Measurements from ENCODE around the gene AKAP8.

Gene AKAP8

DNA sequence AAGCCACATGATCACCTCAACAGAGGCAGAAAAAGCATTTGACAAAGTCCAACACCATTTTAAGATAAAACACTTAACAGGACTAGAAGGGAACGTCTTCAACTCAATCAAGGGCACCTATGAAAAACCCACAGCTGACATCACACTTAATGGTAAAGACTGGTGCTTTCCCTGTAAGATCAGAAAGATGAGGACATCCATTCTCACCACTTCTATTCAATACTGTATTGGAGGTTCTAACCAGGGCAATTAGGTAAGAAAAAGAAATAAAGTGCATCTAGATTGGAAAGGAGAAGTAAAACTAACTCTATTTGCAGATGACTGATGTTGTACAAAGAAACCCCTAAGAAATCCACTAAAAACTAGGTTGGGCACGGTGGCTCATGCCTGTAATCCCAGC lies 11.2 kb upstream of the AKAP8 start:
- DNase-seq (ENCODE audit: low read depth, low spot score) = no peak
- H3K4me3 ChIP-seq (ENCODE audit: low read depth, low read length) = no peak overlapping the region
- in situ Hi-C loops (cut with HindIII; ENCODE audit: low sequenced_read_pairs) = no loop called here
- TF ChIP-seq, protein P1, sequence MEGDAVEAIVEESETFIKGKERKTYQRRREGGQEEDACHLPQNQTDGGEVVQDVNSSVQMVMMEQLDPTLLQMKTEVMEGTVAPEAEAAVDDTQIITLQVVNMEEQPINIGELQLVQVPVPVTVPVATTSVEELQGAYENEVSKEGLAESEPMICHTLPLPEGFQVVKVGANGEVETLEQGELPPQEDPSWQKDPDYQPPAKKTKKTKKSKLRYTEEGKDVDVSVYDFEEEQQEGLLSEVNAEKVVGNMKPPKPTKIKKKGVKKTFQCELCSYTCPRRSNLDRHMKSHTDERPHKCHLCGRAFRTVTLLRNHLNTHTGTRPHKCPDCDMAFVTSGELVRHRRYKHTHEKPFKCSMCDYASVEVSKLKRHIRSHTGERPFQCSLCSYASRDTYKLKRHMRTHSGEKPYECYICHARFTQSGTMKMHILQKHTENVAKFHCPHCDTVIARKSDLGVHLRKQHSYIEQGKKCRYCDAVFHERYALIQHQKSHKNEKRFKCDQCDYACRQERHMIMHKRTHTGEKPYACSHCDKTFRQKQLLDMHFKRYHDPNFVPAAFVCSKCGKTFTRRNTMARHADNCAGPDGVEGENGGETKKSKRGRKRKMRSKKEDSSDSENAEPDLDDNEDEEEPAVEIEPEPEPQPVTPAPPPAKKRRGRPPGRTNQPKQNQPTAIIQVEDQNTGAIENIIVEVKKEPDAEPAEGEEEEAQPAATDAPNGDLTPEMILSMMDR (IDR thresholded peaks at IDR 0.05; ENCODE audit: low read depth, low read length) = no peak

- no peak overlapping the region for H3K4me3 ChIP-seq (ENCODE audit: low read depth, low read length)
- TF ChIP-seq, protein P1 (IDR thresholded peaks at IDR 0.05; ENCODE audit: low read depth, low read length) = no peak
- in situ Hi-C loops (cut with HindIII; ENCODE audit: low sequenced_read_pairs) = no loop called here
- DNase-seq (ENCODE audit: low read depth, low spot score) = no peak
Measured at GRCh38 chr19:15381864-15382263, 2.3 kb upstream of the AKAP8 start.

DNA sequence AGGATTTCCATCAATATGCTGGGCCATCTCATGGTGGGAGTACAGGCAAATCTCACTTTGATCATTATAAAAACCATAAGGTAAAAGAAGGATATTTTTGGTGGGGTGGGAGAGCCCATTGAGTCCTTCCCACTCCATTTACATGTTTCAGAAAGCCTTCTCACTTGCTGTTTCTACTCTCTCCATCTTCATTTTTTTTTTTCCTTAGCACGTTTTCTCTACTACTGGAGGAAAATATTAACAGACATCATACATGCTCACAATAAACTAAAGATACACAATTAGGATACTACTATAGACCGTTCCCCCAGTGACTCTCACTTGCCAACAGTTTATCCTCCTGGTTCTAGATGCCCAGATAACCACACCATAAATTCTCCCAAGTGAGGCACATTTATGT lies 1.8 kb upstream of the AKAP8 start:
- H3K4me3 ChIP-seq (ENCODE audit: low read depth, low read length) = no peak overlapping the region
- TF ChIP-seq, protein P1 (IDR thresholded peaks at IDR 0.05; ENCODE audit: low read depth, low read length) = no peak
- in situ Hi-C loops (cut with HindIII; ENCODE audit: low sequenced_read_pairs) = no loop called here
- no peak for DNase-seq (ENCODE audit: low read depth, low spot score)

DNA sequence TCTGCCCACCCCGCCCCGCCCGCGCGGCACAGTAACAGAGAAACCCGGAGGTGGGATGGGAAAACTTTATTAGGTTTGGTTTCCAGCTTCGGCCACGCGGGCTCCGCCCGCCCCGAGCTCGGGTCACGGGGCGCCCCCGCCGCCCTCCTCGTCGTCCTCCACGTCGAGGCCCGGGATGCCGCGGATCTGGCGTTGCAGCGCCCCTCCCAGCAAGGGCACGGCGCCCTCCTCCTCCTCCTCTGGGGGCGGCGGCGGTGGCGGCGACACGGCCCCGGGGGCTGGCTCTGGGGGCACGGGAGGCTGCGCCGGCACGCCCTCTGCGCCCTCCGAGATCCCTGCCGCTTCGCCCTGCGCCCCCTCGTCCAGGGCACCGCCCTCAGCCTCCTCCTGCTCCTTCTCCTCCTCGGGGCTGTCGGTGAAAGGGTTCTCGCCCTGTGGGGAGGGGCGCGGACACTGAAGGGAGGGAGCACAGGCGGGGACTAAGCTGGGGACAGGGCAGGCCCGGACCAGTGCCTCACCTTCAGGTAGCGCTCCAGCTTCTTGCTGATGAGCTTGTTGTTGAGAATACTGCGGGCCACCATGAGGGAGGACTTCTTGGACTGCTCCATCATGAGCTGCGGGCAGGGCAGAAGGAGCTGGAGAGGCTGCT lies 536 bp upstream of the AKAP8 start:
- TF ChIP-seq, protein P1 (IDR thresholded peaks at IDR 0.05; ENCODE audit: low read depth, low read length) = no peak
- DNase-seq (ENCODE audit: low read depth, low spot score) = peak; percentile 34
- in situ Hi-C loops (cut with HindIII; ENCODE audit: low sequenced_read_pairs) = no loop called here
- H3K4me3 ChIP-seq (ENCODE audit: low read depth, low read length) = peak overlapping the region; percentile 96

DNA sequence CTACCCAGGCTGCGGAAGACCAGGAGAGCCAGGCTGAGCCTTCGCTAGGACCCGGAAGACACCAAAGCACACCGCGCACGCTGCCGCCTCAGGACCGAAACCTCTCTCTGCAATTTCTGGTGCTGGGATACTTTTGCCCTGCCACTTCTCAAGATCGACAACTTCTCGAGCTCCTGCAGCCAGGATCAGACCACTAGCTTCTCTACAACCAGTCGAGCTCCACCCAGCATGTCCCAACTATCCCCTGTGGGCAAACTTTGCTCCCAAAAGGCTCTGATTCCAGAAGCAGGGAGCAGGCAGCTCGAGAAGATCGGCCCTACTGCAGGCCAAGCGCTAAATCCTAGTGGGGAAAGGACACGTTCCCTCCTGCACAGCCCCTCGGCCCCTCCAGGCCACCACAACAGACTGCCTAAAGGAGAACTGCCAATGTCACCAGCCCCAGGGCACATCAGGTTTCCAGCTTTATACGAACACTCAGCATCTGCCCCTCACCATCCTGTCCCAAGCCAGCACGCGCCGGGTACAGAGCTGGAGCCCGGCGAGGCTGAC lies 979 bp downstream of the AKAP8 start:
- H3K4me3 ChIP-seq (ENCODE audit: low read depth, low read length) = peak overlapping the region; percentile 96
- TF ChIP-seq, protein P1 (IDR thresholded peaks at IDR 0.05; ENCODE audit: low read depth, low read length) = no peak
- in situ Hi-C loops (cut with HindIII; ENCODE audit: low sequenced_read_pairs) = no loop called here
- DNase-seq (ENCODE audit: low read depth, low spot score) = peak; percentile 38

GRCh38 chr19:15374796-15375440 lies 4.7 kb downstream of the AKAP8 start:
- in situ Hi-C loops (cut with HindIII; ENCODE audit: low sequenced_read_pairs) = no loop called here
- DNase-seq (ENCODE audit: low read depth, low spot score) = no peak
- H3K4me3 ChIP-seq (ENCODE audit: low read depth, low read length) = no peak overlapping the region
- TF ChIP-seq, protein P1 (IDR thresholded peaks at IDR 0.05; ENCODE audit: low read depth, low read length) = no peak
